ENCODE measurements around the gene ZNF253. TPM values are rescaled to one million over a fixed set of nuclear protein-coding genes. Genes with fewer than 3 reads are reported as not detected.
"Not testable (repeated sequence)": the region's sequence is repeated elsewhere in the genome, so short reads cannot be mapped to it uniquely, and the experiment has no call there.

ZNF253 gene
- total and polyA plus RNA-seq, 4 donors: 1.7 to 3.7 (median 2.8) TPM

DNA sequence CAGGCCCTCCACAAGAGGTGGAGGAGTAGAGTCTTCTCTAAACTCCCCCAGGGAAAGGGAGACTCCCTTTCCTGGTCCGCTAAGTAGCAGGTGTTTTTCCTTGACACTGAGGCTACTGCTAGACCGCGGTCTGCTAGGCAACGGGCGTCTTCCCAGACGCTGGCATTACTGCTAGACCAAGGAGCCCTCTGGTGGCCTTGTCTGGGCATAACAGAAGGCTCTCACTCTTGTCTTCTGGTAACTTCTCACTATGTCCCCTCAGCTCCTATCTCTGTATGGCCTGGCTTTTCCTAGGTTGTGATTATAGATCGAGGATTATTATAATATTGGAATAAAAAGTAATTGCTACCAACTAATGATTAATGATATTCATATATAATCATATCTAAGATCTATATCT, 64.7 kb downstream of the ZNF253 start:
- H3K4me3 ChIP-seq (ENCODE audit: low read depth in 1 of 3, low read length in 3 of 3); H3K36me3 ChIP-seq (ENCODE audit: control insufficient read depth in 4 of 4, insufficient read depth in 3 of 4, low read depth in 1 of 4, low read length in 3 of 4); H3K27ac ChIP-seq (ENCODE audit: low read depth in 1 of 2, low read length in 2 of 2); H3K9ac ChIP-seq (ENCODE audit: low read depth in 1 of 2, low read length in 2 of 2); H3K4me1 ChIP-seq (ENCODE audit: control insufficient read depth in 4 of 4, insufficient read depth in 4 of 4, low read length in 3 of 4); DNase-seq (ENCODE audit: low spot score); H3K27me3 ChIP-seq (ENCODE audit: control insufficient read depth in 4 of 4, insufficient read depth in 4 of 4, low read length in 3 of 4): not testable (repeated sequence)
- peaks cover 17 to 57% (median 19%) of the 10 kb centered on the region in 4 donors for H3K9me3 ChIP-seq (ENCODE audit: control insufficient read depth in 4 of 4, low read length in 3 of 4)
- TF ChIP-seq, protein P1, sequence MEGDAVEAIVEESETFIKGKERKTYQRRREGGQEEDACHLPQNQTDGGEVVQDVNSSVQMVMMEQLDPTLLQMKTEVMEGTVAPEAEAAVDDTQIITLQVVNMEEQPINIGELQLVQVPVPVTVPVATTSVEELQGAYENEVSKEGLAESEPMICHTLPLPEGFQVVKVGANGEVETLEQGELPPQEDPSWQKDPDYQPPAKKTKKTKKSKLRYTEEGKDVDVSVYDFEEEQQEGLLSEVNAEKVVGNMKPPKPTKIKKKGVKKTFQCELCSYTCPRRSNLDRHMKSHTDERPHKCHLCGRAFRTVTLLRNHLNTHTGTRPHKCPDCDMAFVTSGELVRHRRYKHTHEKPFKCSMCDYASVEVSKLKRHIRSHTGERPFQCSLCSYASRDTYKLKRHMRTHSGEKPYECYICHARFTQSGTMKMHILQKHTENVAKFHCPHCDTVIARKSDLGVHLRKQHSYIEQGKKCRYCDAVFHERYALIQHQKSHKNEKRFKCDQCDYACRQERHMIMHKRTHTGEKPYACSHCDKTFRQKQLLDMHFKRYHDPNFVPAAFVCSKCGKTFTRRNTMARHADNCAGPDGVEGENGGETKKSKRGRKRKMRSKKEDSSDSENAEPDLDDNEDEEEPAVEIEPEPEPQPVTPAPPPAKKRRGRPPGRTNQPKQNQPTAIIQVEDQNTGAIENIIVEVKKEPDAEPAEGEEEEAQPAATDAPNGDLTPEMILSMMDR (IDR thresholded peaks at IDR 0.05; ENCODE audit: low read depth, low read length, missing input control): peak; percentile 33
- peak; percentile 63 to 74 for TF ChIP-seq RAD21 (IDR thresholded peaks at IDR 0.05)
- 74% methylated on average over 7 of the region's 7 CpGs for WGBS

DNA sequence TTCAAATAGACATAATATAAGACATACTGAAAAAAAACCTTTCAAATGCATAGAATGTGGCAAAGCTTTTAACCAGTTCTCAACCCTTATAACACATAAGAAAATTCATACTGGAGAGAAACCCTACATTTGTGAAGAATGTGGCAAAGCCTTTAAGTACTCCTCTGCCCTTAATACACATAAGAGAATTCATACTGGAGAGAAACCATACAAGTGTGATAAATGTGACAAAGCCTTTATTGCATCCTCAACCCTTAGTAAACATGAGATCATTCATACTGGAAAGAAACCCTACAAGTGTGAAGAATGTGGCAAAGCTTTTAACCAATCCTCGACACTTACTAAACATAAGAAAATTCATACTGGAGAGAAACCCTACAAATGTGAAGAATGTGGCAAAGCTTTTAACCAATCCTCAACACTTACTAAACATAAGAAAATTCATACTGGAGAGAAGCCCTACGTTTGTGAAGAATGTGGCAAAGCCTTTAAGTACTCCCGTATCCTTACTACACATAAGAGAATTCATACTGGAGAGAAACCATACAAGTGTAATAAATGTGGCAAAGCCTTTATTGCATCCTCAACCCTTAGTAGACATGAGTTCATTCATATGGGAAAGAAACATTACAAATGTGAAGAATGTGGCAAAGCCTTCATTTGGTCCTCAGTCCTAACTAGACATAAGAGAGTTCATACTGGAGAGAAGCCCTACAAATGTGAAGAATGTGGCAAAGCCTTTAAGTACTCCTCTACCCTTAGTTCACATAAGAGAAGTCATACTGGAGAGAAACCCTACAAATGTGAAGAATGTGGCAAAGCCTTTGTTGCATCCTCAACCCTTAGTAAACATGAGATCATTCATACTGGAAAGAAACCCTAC, 68.0 kb downstream of the ZNF253 start:
- H3K36me3 ChIP-seq (ENCODE audit: control insufficient read depth in 4 of 4, insufficient read depth in 3 of 4, low read depth in 1 of 4, low read length in 3 of 4); H3K27ac ChIP-seq (ENCODE audit: low read depth in 1 of 2, low read length in 2 of 2); H3K9ac ChIP-seq (ENCODE audit: low read depth in 1 of 2, low read length in 2 of 2); H3K27me3 ChIP-seq (ENCODE audit: control insufficient read depth in 4 of 4, insufficient read depth in 4 of 4, low read length in 3 of 4); H3K4me1 ChIP-seq (ENCODE audit: control insufficient read depth in 4 of 4, insufficient read depth in 4 of 4, low read length in 3 of 4); DNase-seq (ENCODE audit: low spot score): not testable (repeated sequence)
- Histone ChIP-seq H3K9me3 (ENCODE audit: control insufficient read depth in 4 of 4, low read length in 3 of 4) (peaks cover 17 to 68% (median 20%) of the 10 kb centered on the region in 4 donors), H3K4me3 (ENCODE audit: low read depth in 1 of 3, low read length in 3 of 3) (peak overlapping the region in 1 of 3 donors; percentile 12)
- 88% methylated on average over 3 of the region's 3 CpGs for WGBS

DNA sequence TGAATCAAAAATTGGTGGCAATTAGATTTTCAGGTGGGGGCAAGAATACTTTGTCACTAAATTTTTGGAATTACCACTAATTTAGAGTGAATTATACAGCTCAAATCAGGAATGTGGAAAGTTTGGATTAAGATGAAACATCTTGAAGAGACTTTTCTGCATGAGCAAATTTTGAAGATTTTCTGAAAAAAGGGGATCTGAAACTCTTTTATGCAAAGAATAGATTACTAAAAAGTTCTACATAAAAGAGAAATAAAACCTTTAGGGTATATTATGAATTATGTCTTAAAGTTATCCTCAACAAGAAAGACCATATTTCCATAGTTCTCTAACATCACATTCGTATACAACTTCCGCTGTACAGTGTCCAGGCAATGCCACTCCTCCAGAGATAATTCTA, 71.7 kb downstream of the ZNF253 start:
- Histone ChIP-seq H3K9me3 (ENCODE audit: control insufficient read depth in 4 of 4, low read length in 3 of 4) (peaks cover 17 to 48% (median 18%) of the 10 kb centered on the region in 4 donors), H3K4me3 (ENCODE audit: low read depth in 1 of 3, low read length in 3 of 3) (no peak overlapping the region), H3K27me3 (ENCODE audit: control insufficient read depth in 4 of 4, insufficient read depth in 4 of 4, low read length in 3 of 4) (no peaks in the 10 kb centered on the region), H3K4me1 (ENCODE audit: control insufficient read depth in 4 of 4, insufficient read depth in 4 of 4, low read length in 3 of 4) (no peaks in the 10 kb centered on the region), H3K36me3 (ENCODE audit: control insufficient read depth in 4 of 4, insufficient read depth in 3 of 4, low read depth in 1 of 4, low read length in 3 of 4) (no peaks in the 10 kb centered on the region), H3K27ac (ENCODE audit: low read depth in 1 of 2, low read length in 2 of 2) (no peak overlapping the region), H3K9ac (ENCODE audit: low read depth in 1 of 2, low read length in 2 of 2) (no peak overlapping the region)
- DNase-seq (ENCODE audit: low spot score): no peak
- 96% methylated on average over 2 of the region's 2 CpGs for WGBS
- TF ChIP-seq, protein P2, sequence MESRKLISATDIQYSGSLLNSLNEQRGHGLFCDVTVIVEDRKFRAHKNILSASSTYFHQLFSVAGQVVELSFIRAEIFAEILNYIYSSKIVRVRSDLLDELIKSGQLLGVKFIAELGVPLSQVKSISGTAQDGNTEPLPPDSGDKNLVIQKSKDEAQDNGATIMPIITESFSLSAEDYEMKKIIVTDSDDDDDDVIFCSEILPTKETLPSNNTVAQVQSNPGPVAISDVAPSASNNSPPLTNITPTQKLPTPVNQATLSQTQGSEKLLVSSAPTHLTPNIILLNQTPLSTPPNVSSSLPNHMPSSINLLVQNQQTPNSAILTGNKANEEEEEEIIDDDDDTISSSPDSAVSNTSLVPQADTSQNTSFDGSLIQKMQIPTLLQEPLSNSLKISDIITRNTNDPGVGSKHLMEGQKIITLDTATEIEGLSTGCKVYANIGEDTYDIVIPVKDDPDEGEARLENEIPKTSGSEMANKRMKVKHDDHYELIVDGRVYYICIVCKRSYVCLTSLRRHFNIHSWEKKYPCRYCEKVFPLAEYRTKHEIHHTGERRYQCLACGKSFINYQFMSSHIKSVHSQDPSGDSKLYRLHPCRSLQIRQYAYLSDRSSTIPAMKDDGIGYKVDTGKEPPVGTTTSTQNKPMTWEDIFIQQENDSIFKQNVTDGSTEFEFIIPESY (IDR thresholded peaks at IDR 0.05): no peak
- TF ChIP-seq EGR1 (IDR thresholded peaks at IDR 0.05; ENCODE audit: low read depth in 2 of 2) (no peak), GABPA (IDR thresholded peaks at IDR 0.05 in 1 of 2, conservative IDR thresholded peaks at IDR 0.05 in 1 of 2) (no peak), SP1 (IDR thresholded peaks at IDR 0.05) (no peak), RXRA (IDR thresholded peaks at IDR 0.05) (no peak), RAD21 (IDR thresholded peaks at IDR 0.05) (no peak), NR2F2 (IDR thresholded peaks at IDR 0.05) (no peak), MAX (IDR thresholded peaks at IDR 0.05) (no peak), YY1 (IDR thresholded peaks at IDR 0.05) (no peak), FOXA2 (IDR thresholded peaks at IDR 0.05) (no peak), FOXA1 (IDR thresholded peaks at IDR 0.05) (no peak), JUND (IDR thresholded peaks at IDR 0.05) (no peak), ATF3 (IDR thresholded peaks at IDR 0.05) (no peak), HNF4G (IDR thresholded peaks at IDR 0.05) (no peak), HNF4A (conservative IDR thresholded peaks at IDR 0.05) (no peak)
- TF ChIP-seq, protein P1 (IDR thresholded peaks at IDR 0.05; ENCODE audit: low read depth, low read length, missing input control): no peak
- TF ChIP-seq, protein P3, sequence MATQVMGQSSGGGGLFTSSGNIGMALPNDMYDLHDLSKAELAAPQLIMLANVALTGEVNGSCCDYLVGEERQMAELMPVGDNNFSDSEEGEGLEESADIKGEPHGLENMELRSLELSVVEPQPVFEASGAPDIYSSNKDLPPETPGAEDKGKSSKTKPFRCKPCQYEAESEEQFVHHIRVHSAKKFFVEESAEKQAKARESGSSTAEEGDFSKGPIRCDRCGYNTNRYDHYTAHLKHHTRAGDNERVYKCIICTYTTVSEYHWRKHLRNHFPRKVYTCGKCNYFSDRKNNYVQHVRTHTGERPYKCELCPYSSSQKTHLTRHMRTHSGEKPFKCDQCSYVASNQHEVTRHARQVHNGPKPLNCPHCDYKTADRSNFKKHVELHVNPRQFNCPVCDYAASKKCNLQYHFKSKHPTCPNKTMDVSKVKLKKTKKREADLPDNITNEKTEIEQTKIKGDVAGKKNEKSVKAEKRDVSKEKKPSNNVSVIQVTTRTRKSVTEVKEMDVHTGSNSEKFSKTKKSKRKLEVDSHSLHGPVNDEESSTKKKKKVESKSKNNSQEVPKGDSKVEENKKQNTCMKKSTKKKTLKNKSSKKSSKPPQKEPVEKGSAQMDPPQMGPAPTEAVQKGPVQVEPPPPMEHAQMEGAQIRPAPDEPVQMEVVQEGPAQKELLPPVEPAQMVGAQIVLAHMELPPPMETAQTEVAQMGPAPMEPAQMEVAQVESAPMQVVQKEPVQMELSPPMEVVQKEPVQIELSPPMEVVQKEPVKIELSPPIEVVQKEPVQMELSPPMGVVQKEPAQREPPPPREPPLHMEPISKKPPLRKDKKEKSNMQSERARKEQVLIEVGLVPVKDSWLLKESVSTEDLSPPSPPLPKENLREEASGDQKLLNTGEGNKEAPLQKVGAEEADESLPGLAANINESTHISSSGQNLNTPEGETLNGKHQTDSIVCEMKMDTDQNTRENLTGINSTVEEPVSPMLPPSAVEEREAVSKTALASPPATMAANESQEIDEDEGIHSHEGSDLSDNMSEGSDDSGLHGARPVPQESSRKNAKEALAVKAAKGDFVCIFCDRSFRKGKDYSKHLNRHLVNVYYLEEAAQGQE (IDR thresholded peaks at IDR 0.05): no peak

All from liver (tissue), 9 donors.